B cell (primary cell): ENCODE results near the gene KSR1. TPM values are rescaled to one million over a fixed set of nuclear protein-coding genes. Genes with fewer than 3 reads are reported as not detected.

Experiments used
- ATAC-seq: fragments of 200-7000 bp; cut with Tn5 transposase; one replicate; pipeline ENCODE4 v1.10.0; 2021; ENCODE audit warnings: low read depth, mild to moderate bottlenecking, moderate number of reproducible peaks, moderate library complexity
- CTCF ChIA-PET: fragments of 350-600 bp; sonication (Branson Sonifier 250); formaldehyde crosslinking; loops from one replicate; lab custom pipeline; 2021; ENCODE audit warnings: antibody characterized with exemption, inconsistent platforms; lab: Charles Lee
- POLR2A ChIA-PET: fragments of 350-600 bp; sonication (Branson Sonifier 250); formaldehyde crosslinking; loops from one replicate; lab custom pipeline; 2021; ENCODE audit warnings: antibody characterized with exemption; lab: Charles Lee
- DNase-seq: peaks from one replicate; pipeline ENCODE4 v3.0.0; 2013
- H2AFZ ChIP-seq: 2 replicates; pipeline ENCODE4 v1.6.1; 2012; ENCODE audit warnings: mild to moderate bottlenecking, low read depth, low read length; ENCODE audit not compliant: insufficient read depth, poor library complexity, severe bottlenecking
- H3K27ac ChIP-seq, 2 donors: 1 replicate in 1 of 2; 2 replicates in 1 of 2; pipeline ENCODE4 v1.5.1; 2012 to 2013; ENCODE audit warnings: low read length in 2 of 2, mild to moderate bottlenecking in 2 of 2, moderate library complexity in 1 of 2
- H3K27me3 ChIP-seq, 4 experiments: fragments of 200-600 bp in 1 of 4; sonication (generic) in 1 of 4; replicated peaks in 1 of 4; 1 replicate in 2 of 4; 2 replicates in 2 of 4; pipeline versions ENCODE4 v1.6.1 to v1.7.0; 2013 to 2016; ENCODE audit warnings: low read length in 3 of 4, mild to moderate bottlenecking in 2 of 4, mixed read lengths in 1 of 4, moderate library complexity in 1 of 4; ENCODE audit not compliant: insufficient read depth in 4 of 4, control insufficient read depth in 3 of 4; ENCODE audit errors: control extremely low read depth in 1 of 4
- H3K36me3 ChIP-seq, 2 experiments: replicated peaks in 1 of 2; 1 replicate in 1 of 2; 2 replicates in 1 of 2; pipeline versions ENCODE4 v1.6.1 to v1.7.1; 2013; ENCODE audit warnings: low read length in 1 of 2; ENCODE audit not compliant: insufficient read depth in 2 of 2, control insufficient read depth in 1 of 2; ENCODE audit errors: control extremely low read depth in 1 of 2, extremely low read depth in 1 of 2
- H3K4me1 ChIP-seq, 2 donors: fragments of 200-600 bp in 1 of 2; sonication (generic) in 1 of 2; 1 replicate in 1 of 2; 2 replicates in 1 of 2; pipeline versions ENCODE4 v1.5.1 to v1.6.1; 2013 to 2017; ENCODE audit warnings: low read length in 2 of 2; ENCODE audit not compliant: control insufficient read depth in 2 of 2, insufficient read depth in 2 of 2
- H3K4me2 ChIP-seq: replicated peaks from 2 replicates; pipeline ENCODE3; 2012; ENCODE audit warnings: mild to moderate bottlenecking, low read depth, low read length; ENCODE audit not compliant: poor library complexity, severe bottlenecking
- H3K4me3 ChIP-seq, 5 experiments: fragments of 200-600 bp in 1 of 5; sonication (generic) in 1 of 5; 1 replicate in 3 of 5; 2 replicates in 2 of 5; pipeline versions ENCODE4 v1.5.1 to v1.7.0; 2011 to 2016; ENCODE audit warnings: low read length in 4 of 5, mild to moderate bottlenecking in 4 of 5, low read depth in 2 of 5, control low read depth in 1 of 5, moderate library complexity in 1 of 5; ENCODE audit not compliant: insufficient read depth in 1 of 5; ENCODE audit errors: control extremely low read depth in 1 of 5, extremely low read depth in 1 of 5
- H3K79me2 ChIP-seq: fragments of 200-600 bp; sonication (generic); one replicate; pipeline ENCODE4 v1.6.0; 2016; ENCODE audit warnings: low read length; ENCODE audit not compliant: control insufficient read depth, insufficient read depth
- H3K9ac ChIP-seq: fragments of 200-600 bp; sonication (generic); 2 replicates; pipeline ENCODE4 v1.6.1; 2017; ENCODE audit warnings: mild to moderate bottlenecking, low read length, moderate library complexity
- H3K9me3 ChIP-seq, 3 donors: one replicate each; pipeline versions ENCODE4 v1.6.1 to v1.7.1; 2013; ENCODE audit warnings: low read length in 2 of 3; ENCODE audit not compliant: control insufficient read depth in 2 of 3, insufficient read depth in 1 of 3; ENCODE audit errors: control extremely low read depth in 1 of 3
- H4K20me1 ChIP-seq: 2 replicates; pipeline ENCODE4 v1.6.0; 2012; ENCODE audit warnings: mild to moderate bottlenecking, low read length; ENCODE audit not compliant: insufficient read depth, control insufficient read depth, poor library complexity, severe bottlenecking
- H3K27ac Mint-ChIP-seq: one replicate; pipeline ENCODE4 v1.8.0; 2021; ENCODE audit warnings: mixed read lengths
- H3K27me3 Mint-ChIP-seq: one replicate; pipeline ENCODE4 v1.8.0; 2021; ENCODE audit warnings: mixed read lengths
- H3K4me1 Mint-ChIP-seq: one replicate; pipeline ENCODE4 v1.8.0; 2021; ENCODE audit warnings: mixed read lengths
- H3K4me3 Mint-ChIP-seq: one replicate; pipeline ENCODE4 v1.8.0; 2021; ENCODE audit warnings: mixed read lengths
- H3K9me3 Mint-ChIP-seq: one replicate; pipeline ENCODE4 v1.8.0; 2022; ENCODE audit warnings: mixed read lengths; ENCODE audit not compliant: insufficient read depth
- EZH2 ChIP-seq: IDR thresholded peaks from 2 replicates; pipeline ENCODE4 v1.6.1; 2012; ENCODE audit warnings: borderline replicate concordance, low read depth, mild to moderate bottlenecking, moderate library complexity, low read length; ENCODE audit not compliant: insufficient read depth, poor library complexity, severe bottlenecking
- WGBS: methylation state at CpG from one replicate; pipeline ENCODE4 v1.1.5; 2013; ENCODE audit warnings: missing lambda C conversion rate; ENCODE audit not compliant: insufficient coverage; 5-methylcytosine and 5-hydroxymethylcytosine counted together
- intact Hi-C: fragments of 100-400 bp; cut with micrococcal nuclease; formaldehyde crosslinking; loops from one replicate; pipeline ENCODE4 v1.10.0; 2022
- polyA plus RNA-seq: library from polyadenylated mRNA; depleted of rRNA; stranded (reverse); fragments of >200 nt; gene quantifications from 2 replicates; pipeline ENCODE4 v1.2.3, GENCODE V29; 2012
- total RNA-seq, 2 donors: library from RNA; stranded (reverse); fragments of 120-200 nt in 1 of 2; gene quantifications; 1 replicate in 1 of 2; 2 replicates in 1 of 2; pipeline versions ENCODE4 v1.2.3 to v1.2.4, GENCODE V29; 2013 to 2022
- TF ChIP-seq, protein P1 (sequence below): fragments of 200-600 bp; IDR thresholded peaks from one replicate; pipeline ENCODE4 v1.8.0; 2022; ENCODE audit warnings: antibody characterized with exemption, mild to moderate bottlenecking

KSR1 gene
- total and polyA plus RNA-seq, 2 donors (not counting 1 experiment from before 2014, with no cell fraction given): 27.5 to 85.6 TPM

DNA sequence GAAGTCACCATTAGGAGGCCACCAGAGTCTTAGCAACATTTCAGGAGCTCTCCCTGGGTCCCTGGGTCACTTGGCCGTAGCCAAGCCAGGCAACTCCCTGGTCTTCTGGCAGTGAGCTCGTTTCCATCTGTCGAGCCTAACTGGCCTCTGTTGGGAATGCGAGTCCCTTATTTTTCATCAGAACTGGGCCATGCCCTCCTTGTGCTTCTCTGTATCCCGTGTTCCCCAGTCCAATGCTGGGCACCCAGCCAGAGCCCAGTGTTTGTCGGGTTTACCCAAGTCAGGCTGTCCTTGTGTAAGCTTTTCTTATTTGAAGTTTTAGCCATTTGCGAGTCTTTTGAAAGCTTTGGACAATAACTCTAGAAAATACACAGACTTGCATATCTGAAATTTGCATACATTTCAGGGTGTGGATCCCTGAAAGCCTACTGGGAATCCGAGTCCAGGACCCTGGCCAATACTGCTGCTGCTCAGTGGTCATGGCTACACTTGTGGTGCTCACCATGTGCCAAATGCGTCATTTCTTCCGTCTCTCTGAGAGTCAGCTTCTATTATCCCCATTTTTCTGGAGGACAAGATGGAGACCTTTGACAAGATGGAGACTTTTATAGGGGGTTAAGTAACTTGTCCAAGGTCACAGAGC, 93.1 kb downstream of the KSR1 start:
- Histone ChIP-seq H3K4me2 (no peak overlapping the region), H3K27ac (no peak overlapping the region), H3K4me1 (peaks cover 27 to 32% of the 10 kb centered on the region in 2 donors), H3K27me3 (no peaks in the 10 kb centered on the region), H3K36me3 (no peaks in the 10 kb centered on the region), H2AFZ (no peak overlapping the region), H4K20me1 (peaks cover 30% of the 10 kb centered on the region), H3K9ac (no peak overlapping the region), H3K9me3 (no peaks in the 10 kb centered on the region), H3K79me2 (peaks cover 34% of the 10 kb centered on the region), H3K4me3 (no peak overlapping the region)
- POLR2A ChIA-PET: no interaction called here
- intact Hi-C loops: no loop called here
- H3K4me1 Mint-ChIP-seq: peaks cover 29% of the 10 kb centered on the region
- TF ChIP-seq, protein P1, sequence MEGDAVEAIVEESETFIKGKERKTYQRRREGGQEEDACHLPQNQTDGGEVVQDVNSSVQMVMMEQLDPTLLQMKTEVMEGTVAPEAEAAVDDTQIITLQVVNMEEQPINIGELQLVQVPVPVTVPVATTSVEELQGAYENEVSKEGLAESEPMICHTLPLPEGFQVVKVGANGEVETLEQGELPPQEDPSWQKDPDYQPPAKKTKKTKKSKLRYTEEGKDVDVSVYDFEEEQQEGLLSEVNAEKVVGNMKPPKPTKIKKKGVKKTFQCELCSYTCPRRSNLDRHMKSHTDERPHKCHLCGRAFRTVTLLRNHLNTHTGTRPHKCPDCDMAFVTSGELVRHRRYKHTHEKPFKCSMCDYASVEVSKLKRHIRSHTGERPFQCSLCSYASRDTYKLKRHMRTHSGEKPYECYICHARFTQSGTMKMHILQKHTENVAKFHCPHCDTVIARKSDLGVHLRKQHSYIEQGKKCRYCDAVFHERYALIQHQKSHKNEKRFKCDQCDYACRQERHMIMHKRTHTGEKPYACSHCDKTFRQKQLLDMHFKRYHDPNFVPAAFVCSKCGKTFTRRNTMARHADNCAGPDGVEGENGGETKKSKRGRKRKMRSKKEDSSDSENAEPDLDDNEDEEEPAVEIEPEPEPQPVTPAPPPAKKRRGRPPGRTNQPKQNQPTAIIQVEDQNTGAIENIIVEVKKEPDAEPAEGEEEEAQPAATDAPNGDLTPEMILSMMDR: no peak
- no peak for TF ChIP-seq EZH2
- DNase-seq: no peak
- H3K27me3 Mint-ChIP-seq: no peaks in the 10 kb centered on the region
- ATAC-seq: no peak
- no peak overlapping the region for H3K4me3 Mint-ChIP-seq
- H3K27ac Mint-ChIP-seq: no peak overlapping the region
- no peaks in the 10 kb centered on the region for H3K9me3 Mint-ChIP-seq
- CTCF ChIA-PET: interaction anchor here (0.7 kb wide), 1 partner anchor 411 kb away, joined by 3 read pairs; no protein-coding TSS in a partner anchor
- 93% methylated on average over 7 of the region's 10 CpGs for WGBS

DNA sequence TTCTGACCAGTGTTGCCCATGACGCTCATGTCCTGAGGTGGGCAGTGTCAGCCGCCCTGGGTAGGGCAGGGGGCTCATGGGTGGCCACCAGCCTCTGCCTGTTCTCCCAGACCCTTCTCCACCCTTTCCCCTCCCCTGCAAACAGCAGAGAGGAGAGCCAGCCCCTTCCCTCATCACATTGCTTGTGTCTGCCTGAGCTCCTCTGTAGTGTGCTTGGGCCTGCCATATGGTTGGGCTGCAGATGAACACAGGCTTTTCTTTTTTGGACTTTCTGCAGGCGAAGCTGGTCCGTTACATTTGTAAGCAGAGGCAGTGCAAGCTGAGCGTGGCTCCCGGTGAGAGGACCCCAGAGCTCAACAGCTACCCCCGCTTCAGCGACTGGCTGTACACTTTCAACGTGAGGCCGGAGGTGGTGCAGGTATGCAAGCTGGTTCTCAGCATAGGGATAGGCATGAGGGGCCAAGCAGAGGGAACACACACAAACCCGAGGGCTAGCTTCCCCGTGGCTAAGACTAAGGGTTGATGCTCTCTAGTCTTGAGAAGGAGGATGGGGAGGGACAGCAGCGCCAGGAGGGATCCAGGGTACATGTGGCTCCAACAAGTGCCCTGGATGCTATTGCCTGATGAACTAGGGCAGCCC, 94.2 kb downstream of the KSR1 start:
- WGBS: 95% methylated on average over 13 of the region's 13 CpGs
- Mint-ChIP-seq H3K4me1 (peaks cover 25% of the 10 kb centered on the region), H3K27ac (no peak overlapping the region), H3K27me3 (no peaks in the 10 kb centered on the region), H3K9me3 (no peaks in the 10 kb centered on the region), H3K4me3 (no peak overlapping the region)
- Histone ChIP-seq H3K36me3 (no peaks in the 10 kb centered on the region), H3K9ac (no peak overlapping the region), H3K4me2 (no peak overlapping the region), H3K27ac (no peak overlapping the region), H3K27me3 (no peaks in the 10 kb centered on the region), H3K79me2 (peaks cover 32% of the 10 kb centered on the region), H4K20me1 (peaks cover 22% of the 10 kb centered on the region), H3K4me3 (no peak overlapping the region), H2AFZ (no peak overlapping the region), H3K4me1 (peaks cover 22 to 27% of the 10 kb centered on the region in 2 donors), H3K9me3 (no peaks in the 10 kb centered on the region)
- TF ChIP-seq EZH2: no peak
- TF ChIP-seq, protein P1: no peak
- ATAC-seq: no peak
- intact Hi-C loops: no loop called here
- ChIA-PET CTCF (interaction anchor here (0.7 kb wide), 1 partner anchor 412 kb away, joined by 3 read pairs; no protein-coding TSS in a partner anchor), POLR2A (no interaction called here)
- DNase-seq: no peak
